Mesenchymal stem cell (in vitro differentiated cells and primary cell): ENCODE results near the gene SACM1L.

Experiments used
- DNase-seq: peaks from one replicate; pipeline ENCODE4 v3.0.0-alpha.2; 2013
- H2AFZ ChIP-seq: one replicate; pipeline ENCODE4 v1.6.1; 2013; ENCODE audit warnings: low read depth, mild to moderate bottlenecking, control low read depth, inconsistent platforms, low read length, moderate library complexity
- H2AK5ac ChIP-seq: 2 replicates; pipeline ENCODE4 v1.6.1; 2013; ENCODE audit warnings: low read length, moderate library complexity, mild to moderate bottlenecking, inconsistent platforms; ENCODE audit not compliant: severe bottlenecking
- H2BK120ac ChIP-seq: one replicate; pipeline ENCODE4 v1.6.1; 2013; ENCODE audit warnings: low read depth, mild to moderate bottlenecking, inconsistent platforms, low read length, moderate library complexity
- H2BK12ac ChIP-seq, 2 experiments: one replicate each; pipeline ENCODE4 v1.6.1; 2013; ENCODE audit warnings: inconsistent platforms in 2 of 2, low read length in 2 of 2, mild to moderate bottlenecking in 2 of 2, moderate library complexity in 2 of 2, control low read depth in 1 of 2
- H2BK15ac ChIP-seq: one replicate; pipeline ENCODE4 v1.6.1; 2013; ENCODE audit warnings: mild to moderate bottlenecking, low read depth, inconsistent platforms; ENCODE audit not compliant: poor library complexity, severe bottlenecking
- H2BK5ac ChIP-seq: 2 replicates; pipeline ENCODE4 v1.6.1; 2013; ENCODE audit warnings: low read depth, mild to moderate bottlenecking, low read length, control low read depth, inconsistent platforms; ENCODE audit not compliant: poor library complexity, severe bottlenecking
- H3K14ac ChIP-seq, 2 experiments: one replicate each; pipeline ENCODE4 v1.6.1; 2013; ENCODE audit warnings: inconsistent platforms in 2 of 2, low read length in 2 of 2, control low read depth in 1 of 2, mild to moderate bottlenecking in 1 of 2, moderate library complexity in 1 of 2
- H3K18ac ChIP-seq, 2 experiments: one replicate each; pipeline ENCODE4 v1.6.1; 2013; ENCODE audit warnings: inconsistent platforms in 2 of 2, low read length in 2 of 2, control low read depth in 1 of 2, low read depth in 1 of 2, mild to moderate bottlenecking in 1 of 2
- H3K23ac ChIP-seq, 2 experiments: one replicate each; pipeline ENCODE4 v1.6.1; 2013; ENCODE audit warnings: inconsistent platforms in 2 of 2, low read length in 2 of 2, mild to moderate bottlenecking in 2 of 2, moderate library complexity in 2 of 2, control low read depth in 1 of 2
- H3K27ac ChIP-seq: 2 replicates; pipeline ENCODE4 v1.5.1; 2013; ENCODE audit warnings: mild to moderate bottlenecking, moderate library complexity, low read length, control low read depth, inconsistent platforms; ENCODE audit not compliant: poor library complexity, severe bottlenecking
- H3K27me3 ChIP-seq, 2 experiments: 2 replicates each; pipeline versions ENCODE4 v1.6.1 to v1.7.0; 2013; ENCODE audit warnings: low read length in 2 of 2, mild to moderate bottlenecking in 2 of 2, moderate library complexity in 2 of 2, control low read depth in 1 of 2, inconsistent platforms in 1 of 2; ENCODE audit not compliant: control insufficient read depth in 1 of 2, insufficient read depth in 1 of 2
- H3K36me3 ChIP-seq, 2 experiments: 2 replicates each; pipeline versions ENCODE4 v1.6.1 to v1.7.0; 2013; ENCODE audit warnings: low read length in 2 of 2, control low read depth in 1 of 2, inconsistent platforms in 1 of 2, low read depth in 1 of 2, mild to moderate bottlenecking in 1 of 2; ENCODE audit not compliant: insufficient read depth in 2 of 2, control insufficient read depth in 1 of 2
- H3K4ac ChIP-seq, 2 experiments: one replicate each; pipeline ENCODE4 v1.6.1; 2013; ENCODE audit warnings: inconsistent platforms in 2 of 2, low read length in 2 of 2, mild to moderate bottlenecking in 2 of 2, moderate library complexity in 2 of 2, control low read depth in 1 of 2, low read depth in 1 of 2
- H3K4me1 ChIP-seq: 2 replicates; pipeline ENCODE4 v1.6.1; 2013; ENCODE audit warnings: low read depth, low read length, control low read depth; ENCODE audit not compliant: control insufficient read depth, insufficient read depth
- H3K4me2 ChIP-seq: 2 replicates; pipeline ENCODE4 v1.6.1; 2013; ENCODE audit warnings: low read length, mild to moderate bottlenecking, inconsistent platforms; ENCODE audit not compliant: poor library complexity, severe bottlenecking
- H3K4me3 ChIP-seq, 2 experiments: 2 replicates each; pipeline versions ENCODE4 v1.5.1 to v1.7.0; 2013; ENCODE audit warnings: low read length in 2 of 2, mild to moderate bottlenecking in 2 of 2, control low read depth in 1 of 2, low read depth in 1 of 2; ENCODE audit not compliant: insufficient read depth in 1 of 2
- H3K79me1 ChIP-seq: replicated peaks from 2 replicates; pipeline ENCODE4 v1.6.1; 2013; ENCODE audit warnings: mild to moderate bottlenecking, control low read depth, low read length, inconsistent platforms; ENCODE audit not compliant: poor library complexity, severe bottlenecking
- H3K9ac ChIP-seq: 2 replicates; pipeline ENCODE4 v1.7.0; 2013; ENCODE audit warnings: mild to moderate bottlenecking, low read length, moderate library complexity
- H3K9me3 ChIP-seq: 2 replicates; pipeline ENCODE4 v1.7.0; 2013; ENCODE audit warnings: mild to moderate bottlenecking, low read length; ENCODE audit not compliant: control insufficient read depth
- H4K8ac ChIP-seq: one replicate; pipeline ENCODE4 v1.6.1; 2013; ENCODE audit warnings: inconsistent platforms, mild to moderate bottlenecking, low read length, moderate library complexity
- H4K91ac ChIP-seq: one replicate; pipeline ENCODE4 v1.6.1; 2013; ENCODE audit warnings: mild to moderate bottlenecking, low read length, inconsistent platforms
- WGBS: methylation state at CpG from one replicate; pipeline ENCODE4 v1.1.7; 2013; ENCODE audit warnings: mixed read lengths; 5-methylcytosine and 5-hydroxymethylcytosine counted together

SACM1L gene

DNA sequence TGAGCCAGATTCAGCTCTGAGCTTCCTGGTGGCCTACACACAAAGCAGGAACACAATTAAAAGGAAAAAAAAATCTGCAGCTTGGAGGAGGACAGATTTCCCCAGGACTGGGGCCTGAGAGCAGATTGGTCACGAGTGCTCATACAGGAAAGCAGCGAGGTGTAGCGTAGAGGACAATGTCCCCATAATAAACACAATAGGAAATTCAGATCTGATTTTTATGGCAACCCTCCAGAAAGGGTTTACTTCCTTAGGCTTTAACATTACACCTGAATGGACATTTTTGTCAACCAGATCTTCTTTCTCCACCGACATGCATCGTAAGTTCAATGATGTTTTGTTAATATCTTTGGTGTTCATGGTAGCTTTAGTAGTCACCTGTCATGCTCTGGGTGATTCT lies 83.9 kb downstream of the SACM1L start:
- DNase-seq, result no peak
- peaks cover 74 to 84% of the 10 kb centered on the region in 2 experiments for H3K27me3 ChIP-seq
- H3K18ac ChIP-seq, result no peak overlapping the region
- no peak overlapping the region for H3K9ac ChIP-seq
- WGBS, result 93% methylated on average over 5 of the region's 5 CpGs
- no peak overlapping the region for H4K8ac ChIP-seq
- no peak overlapping the region for H3K4me2 ChIP-seq
- H2BK12ac ChIP-seq, result no peak overlapping the region
- H2BK120ac ChIP-seq, result no peak overlapping the region
- H3K27ac ChIP-seq, result no peak overlapping the region
- no peak overlapping the region for H2BK15ac ChIP-seq
- no peaks in the 10 kb centered on the region for H3K4me1 ChIP-seq
- H3K9me3 ChIP-seq, result no peaks in the 10 kb centered on the region
- no peak overlapping the region for H2AFZ ChIP-seq
- H3K23ac ChIP-seq, result no peak overlapping the region
- no peak overlapping the region for H3K14ac ChIP-seq
- H3K36me3 ChIP-seq, result no peaks in the 10 kb centered on the region
- no peak overlapping the region for H2BK5ac ChIP-seq
- H2AK5ac ChIP-seq, result no peak overlapping the region
- H3K4ac ChIP-seq, result no peak overlapping the region
- H4K91ac ChIP-seq, result no peak overlapping the region
- no peaks in the 10 kb centered on the region for H3K79me1 ChIP-seq
- H3K4me3 ChIP-seq, result no peak overlapping the region

- Histone ChIP-seq H2BK15ac (no peak overlapping the region), H3K4me1 (no peaks in the 10 kb centered on the region), H3K27me3 (peaks cover 74 to 89% of the 10 kb centered on the region in 2 experiments), H3K36me3 (no peaks in the 10 kb centered on the region), H3K9me3 (no peaks in the 10 kb centered on the region), H3K4me3 (no peak overlapping the region), H3K79me1 (no peaks in the 10 kb centered on the region), H4K91ac (no peak overlapping the region), H2BK12ac (no peak overlapping the region), H4K8ac (no peak overlapping the region), H3K14ac (no peak overlapping the region), H2BK120ac (no peak overlapping the region), H3K4ac (no peak overlapping the region), H3K4me2 (no peak overlapping the region), H3K18ac (no peak overlapping the region), H3K27ac (no peak overlapping the region), H3K9ac (no peak overlapping the region), H2AK5ac (no peak overlapping the region), H3K23ac (no peak overlapping the region), H2BK5ac (no peak overlapping the region), H2AFZ (no peak overlapping the region)
- WGBS, result 67% methylated on average over 5 of the region's 7 CpGs
- DNase-seq, result no peak
These were observed 84.7 kb downstream of the SACM1L start for GRCh38 chr3:45773714-45774449.

DNA sequence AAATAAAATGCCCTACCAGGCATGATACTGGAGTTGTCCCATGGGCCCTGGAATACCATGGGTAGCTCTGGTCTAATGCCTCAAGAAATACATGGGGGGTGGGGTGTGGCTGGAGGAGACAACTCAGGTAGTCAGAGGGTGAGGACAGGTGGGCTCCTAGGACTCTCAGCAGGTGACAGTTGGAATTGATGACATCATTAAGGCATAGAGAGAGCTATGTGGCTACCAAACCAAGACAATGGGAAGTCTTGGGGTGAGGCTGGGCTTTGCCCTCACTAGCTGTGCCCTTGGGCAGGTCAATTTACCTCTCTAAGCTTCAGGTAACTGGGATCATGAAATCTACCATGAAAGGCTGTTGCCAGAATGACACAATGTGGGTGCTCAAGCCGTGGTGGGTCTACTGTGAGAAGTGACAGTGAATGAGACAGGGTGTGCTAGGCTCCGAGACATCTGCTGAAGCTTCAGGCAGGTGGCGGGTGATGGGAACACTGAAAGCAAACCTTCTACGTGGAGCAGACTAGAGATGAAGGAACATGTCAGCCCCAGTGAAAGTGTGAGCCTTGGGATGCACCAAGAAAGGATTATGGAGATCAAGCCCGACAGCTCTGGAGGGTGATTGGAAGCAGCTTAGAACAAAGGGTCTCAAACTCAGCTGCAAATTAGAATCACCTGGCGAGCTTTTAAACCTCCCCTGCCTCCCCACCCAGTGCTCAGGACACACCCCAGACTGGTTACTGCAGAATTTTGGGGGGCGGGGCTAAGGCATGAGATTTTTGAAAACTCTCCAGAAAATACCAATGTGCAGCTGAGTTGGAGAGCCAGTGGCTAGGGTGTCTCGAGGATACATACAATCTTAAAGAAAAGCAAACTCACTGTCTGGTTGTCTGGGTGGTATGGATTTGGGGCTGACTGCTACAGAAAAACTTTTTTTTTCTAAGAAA lies 85.7 kb downstream of the SACM1L start:
- no peak for DNase-seq
- no peak overlapping the region for H3K4me3 ChIP-seq
- no peak overlapping the region for H2BK5ac ChIP-seq
- H3K27me3 ChIP-seq, result peaks cover 80 to 88% of the 10 kb centered on the region in 2 experiments
- no peaks in the 10 kb centered on the region for H3K36me3 ChIP-seq
- no peak overlapping the region for H4K8ac ChIP-seq
- no peaks in the 10 kb centered on the region for H3K4me1 ChIP-seq
- no peak overlapping the region for H2AFZ ChIP-seq
- 72% methylated on average over 7 of the region's 8 CpGs for WGBS
- no peak overlapping the region for H2AK5ac ChIP-seq
- no peak overlapping the region for H3K18ac ChIP-seq
- H2BK120ac ChIP-seq, result no peak overlapping the region
- H3K9me3 ChIP-seq, result no peaks in the 10 kb centered on the region
- H3K14ac ChIP-seq, result no peak overlapping the region
- no peak overlapping the region for H3K4me2 ChIP-seq
- no peak overlapping the region for H3K4ac ChIP-seq
- no peak overlapping the region for H2BK12ac ChIP-seq
- H3K23ac ChIP-seq, result no peak overlapping the region
- no peak overlapping the region for H2BK15ac ChIP-seq
- no peak overlapping the region for H4K91ac ChIP-seq
- no peak overlapping the region for H3K9ac ChIP-seq
- no peak overlapping the region for H3K27ac ChIP-seq
- H3K79me1 ChIP-seq, result no peaks in the 10 kb centered on the region

DNA sequence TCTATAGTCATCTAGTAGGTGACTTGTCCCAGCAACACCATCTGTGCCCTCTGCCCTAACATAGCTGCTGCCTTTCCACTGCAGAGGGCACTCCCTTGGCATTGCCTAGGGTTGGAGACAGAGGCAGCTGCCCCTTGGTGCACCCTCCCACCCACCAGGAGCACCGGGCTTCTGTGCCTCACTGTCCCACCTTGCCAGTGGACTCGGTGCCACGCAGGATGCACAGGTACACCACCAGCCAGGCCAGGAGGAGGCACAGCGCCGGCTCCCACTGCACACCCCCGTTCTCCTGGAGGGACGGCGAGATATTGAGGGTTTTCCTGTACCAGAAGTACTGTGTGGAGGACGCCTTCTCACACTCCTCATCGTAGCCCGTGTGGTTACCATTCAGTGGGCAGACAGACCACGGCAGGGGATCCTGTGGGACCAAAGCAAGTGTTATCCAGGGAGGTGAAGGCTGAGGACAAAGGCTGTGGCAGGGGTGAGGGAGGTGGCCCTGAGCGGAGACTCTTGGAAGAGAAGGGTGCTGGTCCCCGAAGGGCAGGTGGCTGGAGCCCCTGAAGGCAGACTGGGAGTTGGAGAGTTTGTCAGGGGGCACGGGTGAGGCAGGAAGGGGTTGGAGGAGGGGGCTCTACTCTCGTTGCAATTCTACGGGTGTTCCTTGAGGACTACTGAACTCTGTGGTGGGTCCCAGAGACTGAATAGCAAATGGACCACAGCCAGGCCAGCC lies 86.5 kb downstream of the SACM1L start:
- no peaks in the 10 kb centered on the region for H3K4me1 ChIP-seq
- no peak overlapping the region for H3K9ac ChIP-seq
- WGBS, result 84% methylated on average over 16 of the region's 17 CpGs
- H2AFZ ChIP-seq, result no peak overlapping the region
- H2BK15ac ChIP-seq, result no peak overlapping the region
- no peak overlapping the region for H3K4me3 ChIP-seq
- H2BK120ac ChIP-seq, result no peak overlapping the region
- H4K91ac ChIP-seq, result no peak overlapping the region
- H3K14ac ChIP-seq, result no peak overlapping the region
- H3K4ac ChIP-seq, result no peak overlapping the region
- H3K9me3 ChIP-seq, result no peaks in the 10 kb centered on the region
- DNase-seq, result no peak
- no peak overlapping the region for H4K8ac ChIP-seq
- H3K27ac ChIP-seq, result no peak overlapping the region
- no peak overlapping the region for H3K23ac ChIP-seq
- no peaks in the 10 kb centered on the region for H3K36me3 ChIP-seq
- H2BK12ac ChIP-seq, result no peak overlapping the region
- no peak overlapping the region for H2AK5ac ChIP-seq
- no peak overlapping the region for H3K4me2 ChIP-seq
- no peak overlapping the region for H3K18ac ChIP-seq
- peaks cover 71 to 81% of the 10 kb centered on the region in 2 experiments for H3K27me3 ChIP-seq
- no peak overlapping the region for H2BK5ac ChIP-seq
- no peaks in the 10 kb centered on the region for H3K79me1 ChIP-seq
